HepG2 (cell line): ENCODE data around the gene DLG5. TPM values are rescaled to one million over a fixed set of nuclear protein-coding genes. Genes with fewer than 3 reads are reported as not detected.

Source experiments
- ATAC-seq: fragments of 200-7000 bp; cut with Tn5 transposase; 3 replicates; pipeline ENCODE4 v1.9.1; 2020; ENCODE audit warnings: mild to moderate bottlenecking, moderate library complexity
- BruUV-seq: library from RNA; stranded (reverse); fragments of 400-500 nt; replicated peaks from 2 replicates; lab custom pipeline; 2021; lab: Mats Ljungman, UMichigan
- CTCF ChIA-PET: fragments of 300-600 bp; formaldehyde crosslinking; extraction: SDS; loops from one replicate; lab custom pipeline; 2021; ENCODE audit warnings: low total read pairs, inconsistent platforms, low intra/inter-chr PET ratio; lab: Yijun Ruan, JAX
- POLR2A ChIA-PET: fragments of 350-600 bp; sonication (Branson Sonifier 250); formaldehyde crosslinking; loops from one replicate; lab custom pipeline; 2020; ENCODE audit warnings: antibody characterized with exemption, inconsistent platforms; lab: Yijun Ruan, JAX
- DNase-seq: peaks from one replicate; pipeline ENCODE4 v3.0.0-alpha.2; 2015; ENCODE audit warnings: low spot score
- FAIRE-seq: peaks from 3 replicates; lab custom pipeline; 2011; peaks lifted over from hg19 to GRCh38; lab: Jason Lieb, UNC
- H2AFZ ChIP-seq: one replicate; pipeline ENCODE4 v1.6.1; 2011; ENCODE audit warnings: low read length, inconsistent platforms
- H3K27ac ChIP-seq: fragments of 300-600 bp; 3 replicates; pipeline ENCODE4 v1.8.0; 2011; ENCODE audit warnings: mixed run types, mild to moderate bottlenecking, mixed read lengths, low read length, inconsistent platforms; ENCODE audit not compliant: insufficient read depth; ENCODE audit errors: extremely low read length
- H3K27me3 ChIP-seq, 2 experiments: fragments of 200-600 bp in 1 of 2; 2 replicates in 1 of 2; 3 replicates in 1 of 2; pipeline versions ENCODE4 v1.6.0 to v1.8.0; 2011; ENCODE audit warnings: low read length in 2 of 2, mild to moderate bottlenecking in 2 of 2, moderate library complexity in 2 of 2, inconsistent platforms in 1 of 2; ENCODE audit not compliant: insufficient read depth in 2 of 2, control insufficient read depth in 1 of 2
- H3K36me3 ChIP-seq, 2 experiments: fragments of 200-600 bp in 1 of 2; replicated peaks in 1 of 2; 2 replicates in 1 of 2; 3 replicates in 1 of 2; pipeline versions ENCODE4 v1.5.1 to v1.8.0; 2011; ENCODE audit warnings: low read length in 2 of 2, inconsistent platforms in 1 of 2; ENCODE audit not compliant: insufficient read depth in 2 of 2, control insufficient read depth in 1 of 2
- H3K4me1 ChIP-seq: 2 replicates; pipeline ENCODE4 v1.5.1; 2012; ENCODE audit warnings: low read length, inconsistent platforms; ENCODE audit not compliant: insufficient read depth
- H3K4me2 ChIP-seq: 2 replicates; pipeline ENCODE4 v1.6.0; 2011; ENCODE audit warnings: low read depth, low read length, inconsistent platforms
- H3K4me3 ChIP-seq, 3 experiments: fragments of 200-600 bp in 1 of 3; sonication (generic), shearing (Covaris generic) in 1 of 3; replicated peaks in 1 of 3; 2 replicates each; pipeline ENCODE4 v1.5.1; 2011 to 2016; ENCODE audit warnings: low read length in 3 of 3, inconsistent platforms in 2 of 3, low read depth in 2 of 3, mild to moderate bottlenecking in 2 of 3, control low read depth in 1 of 3, mixed read lengths in 1 of 3; ENCODE audit not compliant: insufficient read depth in 1 of 3
- H3K79me2 ChIP-seq: one replicate; pipeline ENCODE4 v1.6.1; 2011; ENCODE audit warnings: low read length, inconsistent platforms; ENCODE audit not compliant: insufficient read depth
- H3K9ac ChIP-seq: 2 replicates; pipeline ENCODE4 v1.6.0; 2011; ENCODE audit warnings: mild to moderate bottlenecking, low read depth, low read length, inconsistent platforms; ENCODE audit not compliant: insufficient read depth
- H3K9me3 ChIP-seq: 2 replicates; pipeline ENCODE4 v1.5.1; 2012; ENCODE audit warnings: mild to moderate bottlenecking, low read length
- H4K20me1 ChIP-seq: 2 replicates; pipeline ENCODE4 v1.6.0; 2011; ENCODE audit warnings: inconsistent platforms, mild to moderate bottlenecking, low read length, moderate library complexity; ENCODE audit not compliant: insufficient read depth
- EP300 ChIP-seq, 3 experiments: sonication (generic) in 1 of 3; formaldehyde crosslinking in 1 of 3; IDR thresholded peaks; 2 replicates each; pipeline versions ENCODE4 v1.5.1 to v1.6.1; 2011 to 2020; ENCODE audit warnings: low read depth in 2 of 3, low read length in 2 of 3, borderline replicate concordance in 1 of 3, improper control_type of control experiment in 1 of 3, mild to moderate bottlenecking in 1 of 3, missing genetic modification reagents in 1 of 3, moderate library complexity in 1 of 3
- PRDM10 ChIP-seq: sonication (generic); formaldehyde crosslinking; IDR thresholded peaks from 2 replicates; pipeline ENCODE4 v1.4.0; 2020; ENCODE audit warnings: low read depth, missing genetic modification reagents
- RARA ChIP-seq: IDR thresholded peaks from 2 replicates; pipeline ENCODE4 v1.6.1; 2016; ENCODE audit warnings: missing genetic modification reagents, missing compliant biosample characterization
- WGBS: methylation state at CpG from one replicate; pipeline ENCODE4 v1.1.6; 2017; ENCODE audit warnings: low lambda C conversion rate; 5-methylcytosine and 5-hydroxymethylcytosine counted together
- in situ Hi-C: cut with HindIII; loops from 2 replicates; pipeline ENCODE4 v1.10.0; 2017; ENCODE audit warnings: low pct_unique_long_range_greater_than_20kb; ENCODE audit not compliant: extremely low pct_ligation_motif_present
- intact Hi-C: fragments of 100-400 bp; cut with micrococcal nuclease; formaldehyde crosslinking; loops from one replicate; pipeline ENCODE4 v1.10.0; 2022; ENCODE audit not compliant: unreplicated experiment
- polyA plus RNA-seq, 8 experiments: library from polyadenylated mRNA; depleted of rRNA in 3 of 8; stranded (reverse) in 7 of 8; unstranded in 1 of 8; fragments of >200 nt; fragmentation: Illumina TruSeq in 4 of 8; extraction: Trizol in 4 of 8; gene quantifications; 2 replicates each; pipeline versions ENCODE4 v1.2.1 to v1.2.3, GENCODE V29; 2011 to 2016; ENCODE audit warnings: low read depth in 4 of 8, missing spikeins in 1 of 8, mixed read lengths in 1 of 8; ENCODE audit not compliant: insufficient read depth in 1 of 8
- total RNA-seq, 5 experiments: library from RNA; depleted of rRNA; stranded (reverse); fragments of >200 nt; fragmentation: Illumina TruSeq; extraction: Trizol; gene quantifications; 2 replicates each; pipeline ENCODE4 v1.2.3, GENCODE V29; 2016; ENCODE audit warnings: low read depth in 1 of 5

Gene DLG5
- total and polyA plus RNA-seq, 2 of the 13 experiments (the other 11 are each of a cell fraction or from before 2014, with no cell fraction given) = 15.5 to 18.2 TPM

- Histone ChIP-seq H3K4me3 (no peak overlapping the region), H3K27ac (no peak overlapping the region), H3K9me3 (no peaks in the 10 kb centered on the region), H3K27me3 (no peaks in the 10 kb centered on the region), H3K4me2 (no peak overlapping the region), H3K4me1 (peaks cover 33% of the 10 kb centered on the region), H3K36me3 (peaks cover 4 to 12% of the 10 kb centered on the region in 2 experiments; a peak in 4 of 5 replicates), H4K20me1 (no peaks in the 10 kb centered on the region), H3K79me2 (peaks cover 5% of the 10 kb centered on the region), H2AFZ (no peak overlapping the region), H3K9ac (no peak overlapping the region)
- FAIRE-seq = no peak
- DNase-seq = no peak
- ATAC-seq = peak; percentile 18; the same call in 2 of the 3 replicates
- BruUV-seq = no TSS peak
- intact Hi-C loops = no loop called here
- in situ Hi-C loops = no loop called here
- POLR2A ChIA-PET = interaction anchor here (2.9 kb wide), 1 partner anchor 14 kb away, joined by 13 read pairs; no protein-coding TSS in a partner anchor
- TF ChIP-seq RARA = no peak
- TF ChIP-seq EP300 (IDR thresholded peaks at IDR 0.05; ENCODE audit: low read depth in 2 of 2, low read length in 2 of 2) = 0 out of 4 replicates have a peak, but pooled peaks of 1 of the 2 experiments have one; percentile 24
- TF ChIP-seq EP300 (CRISPR knock-in tag; IDR thresholded peaks at IDR 0.05; ENCODE audit: borderline replicate concordance) = no peak
- peak; percentile 67; the same call in 1 of the 2 replicates for TF ChIP-seq PRDM10 (CRISPR knock-in tag)
- CTCF ChIA-PET = no interaction called here
- 94% methylated on average over 4 of the region's 7 CpGs for WGBS
These were observed 53.5 kb downstream of the DLG5 start for GRCh38 chr10:77872947-77873535.
